Stimulated activated CD8-positive, alpha-beta memory T cell treated with anti-CD3 and anti-CD28 coated beads, Interleukin-7, amount 100 ng/mL, for 4 hours (primary cell): ENCODE results near the gene KCNQ2.

Experiments
- DNase-seq, 2 donors: peaks; one replicate each; pipeline ENCODE4 v3.0.0-alpha.2; 2020; ENCODE audit warnings: low read depth in 2 of 2

The KCNQ2 gene

DNA sequence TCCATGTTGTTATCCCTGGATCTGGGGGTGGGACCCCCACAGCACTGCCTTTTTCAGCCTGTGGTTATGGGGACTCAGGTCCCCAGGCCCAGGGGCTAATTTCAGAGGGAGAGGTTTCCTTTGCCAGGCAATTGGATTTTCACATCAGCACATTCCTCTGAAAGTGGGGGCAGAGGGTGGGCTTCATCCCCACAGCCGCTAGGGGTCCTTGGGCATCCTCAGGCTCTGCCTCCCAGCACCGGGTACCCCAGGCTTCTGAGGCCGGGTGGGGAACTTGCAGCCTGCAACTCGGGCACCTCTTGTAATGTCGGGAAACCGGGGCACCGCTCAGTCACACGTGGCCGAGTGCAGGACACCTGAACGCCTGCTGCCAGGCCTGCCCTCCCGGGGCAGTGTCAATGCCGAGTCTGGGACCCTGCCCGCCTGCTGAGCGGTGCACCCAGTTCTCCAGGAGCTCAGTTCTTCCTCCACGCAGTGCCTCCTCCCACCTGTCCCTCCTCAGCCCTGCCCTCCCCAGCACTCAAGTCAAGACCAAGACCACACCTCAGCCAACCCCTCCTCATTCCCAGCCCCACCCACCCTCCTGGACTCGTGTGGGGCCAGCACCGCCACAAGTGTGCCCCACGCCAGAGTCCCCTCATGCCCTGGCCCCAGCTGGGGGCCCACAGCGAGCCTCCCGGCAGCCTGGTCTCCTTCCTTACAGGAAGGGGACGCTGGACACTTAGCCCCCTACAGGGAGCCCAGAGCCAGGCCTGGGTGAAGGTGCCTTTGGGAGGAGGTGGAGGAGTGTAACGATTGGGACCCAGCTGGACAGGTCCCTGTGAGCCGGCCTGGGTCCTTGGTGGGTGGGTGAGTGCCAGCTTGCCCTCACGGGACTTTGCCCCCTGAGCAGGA, 102.5 kb downstream of the KCNQ2 start:
- DNase-seq = no peak

DNA sequence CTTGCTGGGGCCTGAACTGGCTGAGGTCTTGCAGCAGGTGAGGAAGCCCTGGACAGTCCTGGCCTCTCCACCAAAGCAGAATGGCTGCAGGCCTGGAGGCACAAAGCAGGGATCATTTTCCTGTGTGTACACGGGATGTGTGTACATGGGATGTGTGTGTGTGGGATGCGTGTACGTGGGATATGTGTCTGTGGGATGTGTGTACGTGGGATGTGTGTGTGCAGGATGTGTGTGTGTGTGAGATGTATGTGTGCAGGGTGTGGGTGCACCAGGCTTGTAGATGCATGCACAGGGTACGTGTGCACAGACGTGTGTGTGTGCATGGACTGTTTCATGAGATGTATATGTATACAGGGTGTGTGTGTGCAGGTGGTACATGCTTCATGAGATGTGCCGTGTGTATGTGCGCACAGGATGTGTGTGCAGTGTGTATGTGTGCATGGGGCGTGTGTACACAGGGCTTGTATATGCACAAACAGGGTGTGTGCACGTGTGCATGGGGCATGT, 103.4 kb downstream of the KCNQ2 start:
- no peak for DNase-seq

DNA sequence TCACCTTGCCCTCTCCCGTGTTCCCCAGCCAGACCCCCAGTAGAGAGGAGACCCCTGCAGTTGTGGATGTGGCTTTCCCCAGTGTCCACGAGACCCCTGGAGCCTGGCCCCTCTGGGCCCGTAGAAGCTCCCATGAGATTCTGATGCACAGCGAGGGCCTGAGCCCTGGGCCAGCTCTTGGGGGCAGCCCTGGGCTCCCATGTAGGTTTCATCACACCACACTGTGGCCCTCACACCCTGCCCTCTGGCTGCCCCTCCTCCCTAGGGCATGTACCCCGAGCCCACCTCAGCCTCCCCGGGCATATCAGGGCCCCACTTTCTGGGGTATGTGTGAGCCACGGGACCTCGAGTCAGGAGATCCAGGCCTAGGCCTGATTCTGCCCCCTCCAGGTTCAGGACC, 104.3 kb downstream of the KCNQ2 start:
- DNase-seq = no peak

DNA sequence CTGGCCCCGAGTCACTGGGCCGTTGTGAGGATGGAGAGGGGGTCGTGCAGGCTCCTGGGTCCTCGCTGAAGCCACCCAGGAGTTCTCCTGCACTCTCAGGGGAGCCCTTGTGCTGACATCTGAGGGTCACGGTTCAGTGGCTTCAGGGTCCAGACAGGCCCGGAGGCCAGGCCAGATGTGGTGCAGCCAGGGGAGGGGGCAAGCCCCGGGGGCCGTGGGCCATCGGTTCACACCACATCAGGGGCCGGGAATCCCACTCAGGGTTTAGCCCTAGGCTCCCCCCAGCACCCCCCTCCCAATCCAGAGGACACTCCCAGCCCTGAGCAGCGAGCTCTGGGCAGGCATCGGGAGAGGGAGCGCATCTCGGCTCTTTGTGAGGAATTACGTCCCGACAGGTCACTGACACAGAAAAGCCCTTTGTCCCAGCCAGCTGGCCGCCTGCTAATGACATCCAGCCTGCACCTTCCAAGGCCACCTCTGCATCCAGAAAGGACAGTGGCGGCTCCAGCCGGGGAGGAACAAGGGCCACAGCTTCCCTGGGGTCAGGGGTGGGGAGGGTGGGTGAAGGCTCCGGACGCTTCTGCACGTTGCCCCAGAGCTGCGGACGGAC, 104.9 kb downstream of the KCNQ2 start:
- no peak for DNase-seq

DNA sequence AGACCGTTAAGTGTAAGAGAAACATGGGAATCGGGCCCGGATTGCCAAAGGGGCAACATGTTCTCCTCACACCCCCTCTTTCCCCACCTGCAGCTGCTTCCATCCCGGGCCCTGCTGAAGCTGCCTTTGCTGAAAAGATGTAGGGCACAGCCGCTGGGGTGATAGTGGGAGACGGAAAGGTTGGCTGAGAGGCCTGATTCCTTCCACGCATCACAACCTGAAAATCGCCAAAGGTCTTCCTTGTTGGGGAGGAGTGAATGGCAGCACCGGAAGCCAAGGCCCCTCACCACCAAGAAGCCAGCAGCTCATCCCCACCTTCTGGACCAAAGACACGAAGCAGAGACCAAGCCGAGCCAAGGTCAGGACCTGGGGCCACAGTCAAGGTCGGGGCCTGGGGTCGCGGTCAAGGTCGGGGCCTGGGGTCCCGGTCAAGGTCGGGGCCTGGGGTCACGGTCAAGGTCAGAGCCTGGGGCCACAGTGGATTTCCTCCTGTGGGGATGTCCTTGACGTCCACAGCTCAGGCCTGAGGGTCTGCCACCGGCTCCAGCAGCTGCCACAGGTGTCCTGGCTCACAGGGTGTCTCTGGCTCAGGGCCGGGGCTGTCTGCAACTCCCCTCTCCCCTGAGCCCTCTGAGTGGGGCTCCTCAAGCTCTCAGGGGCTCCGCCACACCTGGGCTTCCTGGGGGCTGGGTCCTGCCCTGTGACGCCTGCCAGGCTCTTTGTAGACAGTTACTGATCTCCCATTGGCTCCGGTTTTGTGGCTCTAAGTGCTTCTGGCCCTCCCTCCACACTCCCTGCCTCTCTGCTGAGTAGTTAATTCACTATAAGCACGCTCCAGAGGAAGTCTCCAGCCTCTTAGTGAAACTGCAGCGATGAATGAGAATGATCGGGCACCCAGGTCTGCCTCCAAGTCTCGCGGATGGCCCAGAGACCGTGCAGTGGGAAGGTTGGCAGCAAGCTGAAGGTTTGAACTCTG, 105.8 kb downstream of the KCNQ2 start:
- no peak for DNase-seq

DNA sequence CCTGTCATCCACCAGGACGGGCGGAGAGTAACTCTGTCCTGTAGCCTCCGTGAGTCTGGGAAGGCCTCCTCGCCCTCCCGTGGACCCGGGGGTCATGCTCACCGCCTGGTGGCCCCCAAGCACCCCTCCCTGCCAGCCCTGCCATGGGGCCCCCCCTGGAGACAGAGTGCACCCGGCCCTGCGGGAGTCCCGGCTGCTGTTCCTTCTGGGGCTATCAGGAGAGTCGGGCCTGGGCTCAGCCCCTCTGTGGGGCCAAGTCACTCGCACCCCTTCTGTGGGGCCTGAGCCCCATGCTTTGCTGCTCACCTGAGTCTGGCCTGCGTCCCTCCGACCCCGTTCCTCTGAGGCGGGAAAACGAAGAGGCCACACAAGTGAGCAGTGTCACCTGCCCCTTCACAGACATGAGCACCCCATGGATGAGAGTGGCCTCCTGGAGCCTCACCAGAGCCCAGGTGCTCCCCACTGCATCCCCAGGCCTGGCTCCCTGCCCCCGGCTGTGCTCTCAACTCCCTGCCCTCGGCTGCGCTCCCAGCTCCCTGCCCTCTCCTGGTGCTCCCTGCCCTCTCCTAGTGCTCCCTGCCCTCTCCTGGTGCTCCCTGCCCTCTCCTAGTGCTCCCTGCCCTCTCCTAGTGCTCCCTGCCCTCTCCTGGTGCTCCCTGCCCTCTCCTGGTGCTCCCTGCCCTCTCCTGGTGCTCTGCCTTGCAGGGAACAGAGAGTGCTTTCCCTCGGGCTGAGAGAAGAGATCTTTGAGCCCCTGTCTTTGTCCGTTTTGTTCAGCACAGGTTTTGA, 106.7 kb downstream of the KCNQ2 start:
- no peak for DNase-seq

DNA sequence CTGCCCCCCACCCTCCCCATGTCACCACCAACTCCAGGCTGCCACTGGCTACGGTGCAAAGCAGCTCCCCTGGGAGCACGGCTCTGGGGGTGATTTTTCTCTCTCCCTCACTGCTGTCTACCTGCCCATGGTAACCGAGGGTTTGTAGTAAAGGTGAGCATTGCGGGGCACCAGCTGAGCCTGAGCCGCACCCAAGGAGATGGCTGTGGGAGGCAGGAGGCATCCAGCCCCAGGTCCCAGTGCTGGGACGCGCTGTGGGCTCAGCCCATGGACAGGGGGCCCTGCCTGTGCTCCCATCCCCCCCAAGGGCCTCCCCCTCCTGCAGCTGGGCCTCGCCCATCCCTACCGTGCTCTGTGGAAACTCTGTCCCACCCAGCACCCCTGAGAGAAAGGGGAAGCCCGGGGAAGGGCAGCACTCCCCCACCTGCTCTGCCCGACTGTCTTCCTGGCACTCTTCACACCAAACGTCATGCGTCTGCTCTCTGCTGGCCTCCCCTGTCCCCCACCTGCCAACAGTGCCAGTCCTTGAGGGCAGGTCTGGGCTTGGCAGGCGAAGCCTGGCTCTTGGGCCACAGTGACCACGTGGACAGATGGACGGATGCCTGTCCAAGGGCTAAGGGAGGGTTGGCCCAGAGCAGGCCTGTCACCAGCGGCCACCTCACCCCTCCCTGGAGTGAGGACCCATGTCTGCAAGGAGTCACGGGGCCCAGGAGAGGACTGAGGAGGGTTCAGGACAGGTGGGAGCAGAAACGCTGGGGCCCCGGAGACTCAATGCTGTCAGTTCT, 107.5 kb downstream of the KCNQ2 start:
- no peak for DNase-seq

DNA sequence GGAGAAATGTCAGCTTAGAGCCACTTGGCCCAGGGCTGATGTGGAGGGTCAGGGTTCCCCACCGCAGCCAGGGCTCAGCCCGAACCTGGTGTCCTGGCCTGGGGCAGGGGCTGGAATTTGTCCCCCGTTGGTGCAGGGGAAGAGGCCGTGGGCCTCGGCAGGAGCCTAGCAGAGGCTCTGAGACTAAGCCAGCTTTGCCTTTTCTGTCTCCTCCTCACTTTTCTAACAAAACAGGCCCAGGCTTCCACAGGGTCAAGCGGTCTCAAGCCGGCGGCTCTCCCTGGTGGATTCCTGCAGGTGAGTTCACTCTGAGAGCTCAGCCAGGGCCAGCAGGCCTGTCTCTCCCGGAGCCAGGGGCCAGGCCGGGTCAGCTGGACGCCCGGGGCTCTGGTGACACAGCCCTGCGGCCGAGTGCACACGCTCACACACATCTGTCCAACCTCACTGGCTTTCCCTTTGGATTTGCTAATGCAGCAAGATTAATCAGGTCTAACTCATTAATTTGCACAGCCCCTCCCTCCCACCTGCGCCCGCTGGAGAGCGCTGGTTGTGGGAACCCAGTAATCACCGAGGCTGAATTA, 108.4 kb downstream of the KCNQ2 start:
- no peak for DNase-seq

DNA sequence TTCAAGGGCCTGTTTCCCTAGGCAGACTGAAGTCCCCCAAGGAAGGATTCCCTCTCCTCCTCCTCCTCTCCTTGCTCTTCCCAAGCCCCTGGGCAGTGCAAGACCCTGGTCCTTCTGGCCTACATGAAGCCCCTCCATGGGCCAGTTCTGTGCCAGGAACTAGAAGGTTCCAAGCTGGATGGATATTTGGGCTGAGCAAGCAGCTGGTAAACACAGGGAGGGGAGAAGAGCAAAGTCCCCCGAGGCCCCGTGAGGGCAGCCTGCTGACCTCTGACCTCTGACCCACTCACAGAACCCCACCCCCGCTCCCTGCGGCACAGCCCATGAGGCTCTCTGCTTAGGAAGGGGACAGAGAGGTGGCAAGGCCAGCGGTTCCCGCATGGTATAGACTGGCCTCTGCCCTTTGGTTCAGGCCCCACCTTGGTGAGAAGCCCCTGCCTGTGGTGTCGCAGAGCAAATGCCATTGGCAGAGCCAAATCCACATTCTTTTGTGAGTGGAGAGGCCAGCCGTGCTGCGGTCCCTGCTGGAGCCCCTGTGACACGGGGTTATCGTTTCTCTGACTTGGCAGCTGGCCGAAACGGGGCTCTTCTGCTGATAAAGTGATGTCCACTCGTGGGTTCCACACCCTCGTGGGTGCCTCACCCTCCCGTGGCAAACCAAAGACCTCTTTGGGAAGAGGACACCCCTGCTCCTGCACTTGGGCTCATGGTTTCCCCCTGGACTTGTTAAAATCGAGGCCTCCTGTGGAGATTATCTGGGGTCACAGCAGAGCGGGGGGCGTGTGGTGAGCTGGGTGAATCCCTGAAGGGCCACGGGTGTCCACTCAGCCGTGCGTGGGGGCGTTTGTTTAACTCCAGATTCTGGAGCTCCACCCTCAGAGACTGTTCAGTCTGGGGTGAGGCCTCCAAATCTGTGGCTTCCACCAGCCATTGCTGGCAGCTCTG, 109.2 kb downstream of the KCNQ2 start:
- DNase-seq = no peak

DNA sequence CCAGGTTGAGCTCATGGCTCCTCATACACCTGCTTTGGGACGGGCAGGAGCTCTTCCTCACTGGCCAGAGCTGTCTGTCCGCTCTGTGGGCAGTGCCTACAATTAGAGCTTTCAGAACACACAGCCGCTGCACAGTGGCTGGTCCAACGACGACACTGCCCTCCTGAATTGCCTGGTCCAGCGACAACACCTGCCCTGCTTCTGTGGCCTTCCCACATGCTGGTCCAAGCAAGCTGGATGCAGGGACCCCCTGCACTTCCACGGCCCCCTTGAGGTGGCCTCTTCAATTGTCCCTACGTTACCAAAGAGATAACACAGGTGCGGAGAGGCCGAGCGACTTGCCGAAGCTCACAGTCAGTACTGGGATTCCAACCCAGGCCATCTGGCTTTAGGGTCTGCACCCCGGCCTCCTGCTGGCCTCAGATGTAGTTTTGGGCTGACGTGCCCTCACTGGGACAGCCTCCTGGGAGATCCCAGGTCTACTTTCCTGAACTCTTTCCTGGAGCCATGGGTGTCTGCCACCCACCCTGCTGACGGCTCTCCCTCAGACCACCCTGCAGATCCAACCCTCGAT, 109.9 kb downstream of the KCNQ2 start:
- no peak for DNase-seq

DNA sequence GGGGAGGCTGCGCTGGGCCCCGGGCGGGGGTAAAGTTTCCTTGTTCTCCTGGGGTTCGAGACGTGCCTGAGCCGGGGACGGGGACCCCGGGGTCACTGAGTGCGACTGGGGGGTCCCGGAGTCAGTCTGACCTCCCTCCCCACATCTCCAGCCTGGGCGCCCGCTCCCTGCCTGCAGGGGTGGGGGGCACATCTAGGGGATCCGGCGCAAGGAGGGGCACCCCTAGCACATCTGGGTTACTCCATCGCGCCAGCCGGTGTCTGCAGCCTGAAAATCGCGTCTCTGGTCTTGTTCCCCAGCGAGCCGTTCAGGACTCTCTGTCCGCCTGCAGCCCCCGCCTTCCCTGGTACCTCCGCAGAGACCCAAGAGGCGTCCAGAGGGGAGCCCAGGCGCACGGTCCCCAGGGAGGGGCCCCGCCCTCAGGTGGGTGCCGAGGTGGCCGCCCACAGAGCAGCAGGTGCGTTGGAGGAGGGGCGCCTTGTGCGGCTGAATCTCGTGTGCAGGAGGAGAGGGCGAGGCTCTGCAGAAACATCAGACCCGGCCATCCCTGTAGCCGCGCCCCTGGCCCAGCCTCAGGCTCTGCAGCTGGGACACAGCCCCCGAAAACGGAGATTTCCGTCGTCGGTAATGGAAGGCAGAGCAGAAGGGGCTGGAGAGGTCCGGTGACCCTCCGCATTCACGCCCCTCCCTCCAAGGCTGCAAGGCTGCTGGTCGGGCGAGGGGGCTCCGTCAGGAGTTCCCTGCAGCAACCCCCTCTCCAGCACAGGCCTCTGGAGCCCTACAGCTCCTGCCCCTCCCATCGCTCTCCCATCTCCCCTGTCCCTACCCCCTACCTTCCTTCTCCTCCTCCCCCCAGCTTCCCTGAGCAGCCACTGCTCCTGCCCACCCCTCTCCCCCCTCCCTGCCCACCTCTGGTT, 110.7 kb downstream of the KCNQ2 start:
- no peak for DNase-seq

DNA sequence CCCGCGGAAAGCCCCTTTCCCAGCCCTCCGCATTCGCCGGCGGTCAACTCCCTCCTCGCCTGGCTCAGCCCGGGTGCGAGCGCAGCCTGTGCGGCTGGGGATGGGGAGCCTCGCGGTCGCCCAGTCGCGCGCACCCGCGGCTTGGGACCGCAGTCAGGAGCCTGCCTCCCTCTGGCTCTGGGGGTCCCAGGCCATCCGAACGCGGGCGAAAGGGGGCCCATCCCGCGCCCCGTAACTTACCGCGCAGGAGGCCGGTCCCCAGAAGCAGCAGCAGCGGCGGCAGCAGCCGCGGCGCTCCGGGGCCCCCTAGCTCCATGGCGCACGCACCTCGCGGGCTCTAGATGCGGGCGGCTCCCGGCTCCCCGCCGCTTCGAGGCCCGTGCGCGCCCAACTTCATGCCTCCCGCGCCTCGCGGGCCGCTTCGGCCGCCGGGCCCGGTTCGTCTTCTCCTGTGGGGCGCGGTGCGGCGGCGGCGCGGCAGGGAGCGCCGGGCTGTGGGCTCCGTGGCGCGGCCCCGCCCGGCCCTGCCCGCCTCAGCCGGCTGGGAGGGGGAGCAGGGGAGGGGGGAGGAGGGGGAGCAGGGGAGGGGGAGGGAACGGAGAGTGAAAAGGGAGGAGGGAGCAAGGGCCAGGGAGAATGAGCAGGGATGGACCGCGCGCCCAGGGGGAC, 111.5 kb downstream of the KCNQ2 start, which contains the start of gene CHRNA4:
Gene CHRNA4, minus strand, starts transcription at position 500 of the 669 bp plus-strand sequence. Its CDS starts 184 bp downstream, at position 316.
- DNase-seq = no peak

DNA sequence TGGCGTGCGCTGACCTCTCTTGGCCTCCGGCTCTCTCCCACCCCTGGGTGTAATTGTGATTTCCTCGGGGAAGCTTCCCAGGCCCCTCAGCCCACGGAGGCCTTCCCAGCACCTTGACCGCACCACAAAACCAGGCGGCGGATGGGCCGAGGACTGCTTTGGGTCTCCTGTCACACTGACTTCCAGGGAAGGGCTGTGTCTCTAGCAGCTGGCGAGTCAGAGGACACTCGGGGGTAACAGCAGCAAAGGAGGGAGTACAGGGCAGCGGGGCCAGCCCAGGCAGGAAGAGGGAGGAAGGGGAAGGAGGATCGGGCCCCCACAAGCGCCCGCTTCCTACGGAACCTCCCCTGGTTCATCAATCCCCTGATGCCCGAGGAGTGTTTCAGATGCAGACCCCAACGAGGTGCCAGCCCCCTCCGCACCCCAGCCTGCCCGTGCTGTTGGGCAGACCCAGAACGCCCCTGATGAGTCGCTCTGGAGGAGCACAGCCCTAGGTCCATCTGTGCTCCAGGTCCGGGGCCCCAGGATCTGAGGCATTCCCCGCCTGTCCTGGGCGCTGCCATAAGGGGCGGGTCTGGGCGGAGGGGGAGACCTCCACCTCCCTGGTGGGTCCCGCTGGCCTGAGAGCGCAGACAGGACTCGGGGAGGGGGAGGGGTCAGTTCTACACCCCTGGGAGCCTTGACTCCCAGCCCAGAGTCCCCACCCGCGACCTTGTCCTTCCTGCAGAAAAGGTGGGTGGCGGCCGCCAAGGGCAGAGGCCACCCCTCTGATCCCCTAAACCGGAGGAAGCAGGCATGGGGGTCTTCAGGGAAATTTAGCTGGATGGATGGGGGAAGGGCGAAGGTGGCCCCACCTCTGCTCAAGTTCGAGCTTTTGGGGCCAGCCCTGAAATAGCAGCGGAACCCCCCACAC, 112.3 kb downstream of the KCNQ2 start:
- DNase-seq = no peak

DNA sequence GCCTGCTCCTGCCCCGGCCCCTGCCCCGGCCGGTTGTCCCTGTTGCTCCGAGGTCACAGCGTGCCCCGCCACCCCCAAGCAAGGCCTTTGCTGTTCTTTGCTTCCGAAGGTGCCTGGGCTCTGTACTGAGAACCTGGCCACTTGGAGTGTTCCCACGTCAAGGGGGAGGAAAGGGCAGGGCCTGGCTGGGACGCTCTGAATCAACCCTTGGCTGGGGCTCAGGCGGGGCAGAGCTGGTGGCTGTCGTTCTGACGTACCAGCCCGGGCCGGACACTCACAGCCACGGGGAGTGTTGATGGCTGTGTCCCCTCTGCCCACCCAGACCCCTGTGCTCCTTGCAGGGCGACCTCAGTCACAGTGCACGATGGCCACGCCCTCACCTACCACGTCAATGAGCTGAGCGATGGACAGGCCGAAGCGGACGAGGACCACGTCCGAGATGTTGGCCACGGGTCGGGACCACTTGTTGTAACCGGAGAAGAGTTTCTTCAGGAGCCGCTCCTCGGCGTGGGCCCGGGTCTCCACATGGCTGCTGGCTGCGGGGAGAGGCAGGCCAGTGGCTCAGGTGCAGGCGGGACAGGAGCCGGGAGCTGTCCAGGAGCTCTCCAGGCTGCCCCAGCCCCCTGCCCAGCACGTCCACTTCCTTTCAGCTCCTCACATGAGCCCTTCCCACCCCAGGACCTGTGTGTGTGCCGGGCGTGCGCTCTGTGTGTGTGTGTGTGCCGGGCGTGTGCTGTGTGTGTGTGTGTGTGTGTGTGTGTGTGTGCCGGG, 113.1 kb downstream of the KCNQ2 start:
- DNase-seq = no peak
